ENCODE data around the gene ATP8A1. TPM values are rescaled to one million over a fixed set of nuclear protein-coding genes. Genes with fewer than 3 reads are reported as not detected.

The ATP8A1 gene
- total RNA-seq, 1 experiment from 2014 or later = 14.3 TPM

- TF ChIP-seq, protein P1, sequence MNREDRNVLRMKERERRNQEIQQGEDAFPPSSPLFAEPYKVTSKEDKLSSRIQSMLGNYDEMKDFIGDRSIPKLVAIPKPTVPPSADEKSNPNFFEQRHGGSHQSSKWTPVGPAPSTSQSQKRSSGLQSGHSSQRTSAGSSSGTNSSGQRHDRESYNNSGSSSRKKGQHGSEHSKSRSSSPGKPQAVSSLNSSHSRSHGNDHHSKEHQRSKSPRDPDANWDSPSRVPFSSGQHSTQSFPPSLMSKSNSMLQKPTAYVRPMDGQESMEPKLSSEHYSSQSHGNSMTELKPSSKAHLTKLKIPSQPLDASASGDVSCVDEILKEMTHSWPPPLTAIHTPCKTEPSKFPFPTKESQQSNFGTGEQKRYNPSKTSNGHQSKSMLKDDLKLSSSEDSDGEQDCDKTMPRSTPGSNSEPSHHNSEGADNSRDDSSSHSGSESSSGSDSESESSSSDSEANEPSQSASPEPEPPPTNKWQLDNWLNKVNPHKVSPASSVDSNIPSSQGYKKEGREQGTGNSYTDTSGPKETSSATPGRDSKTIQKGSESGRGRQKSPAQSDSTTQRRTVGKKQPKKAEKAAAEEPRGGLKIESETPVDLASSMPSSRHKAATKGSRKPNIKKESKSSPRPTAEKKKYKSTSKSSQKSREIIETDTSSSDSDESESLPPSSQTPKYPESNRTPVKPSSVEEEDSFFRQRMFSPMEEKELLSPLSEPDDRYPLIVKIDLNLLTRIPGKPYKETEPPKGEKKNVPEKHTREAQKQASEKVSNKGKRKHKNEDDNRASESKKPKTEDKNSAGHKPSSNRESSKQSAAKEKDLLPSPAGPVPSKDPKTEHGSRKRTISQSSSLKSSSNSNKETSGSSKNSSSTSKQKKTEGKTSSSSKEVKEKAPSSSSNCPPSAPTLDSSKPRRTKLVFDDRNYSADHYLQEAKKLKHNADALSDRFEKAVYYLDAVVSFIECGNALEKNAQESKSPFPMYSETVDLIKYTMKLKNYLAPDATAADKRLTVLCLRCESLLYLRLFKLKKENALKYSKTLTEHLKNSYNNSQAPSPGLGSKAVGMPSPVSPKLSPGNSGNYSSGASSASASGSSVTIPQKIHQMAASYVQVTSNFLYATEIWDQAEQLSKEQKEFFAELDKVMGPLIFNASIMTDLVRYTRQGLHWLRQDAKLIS (CRISPR knock-in tag; IDR thresholded peaks at IDR 0.05; ENCODE audit: borderline replicate concordance) = no peak
- no peak for TF ChIP-seq ETV6 (CRISPR knock-in tag; IDR thresholded peaks at IDR 0.05)
- TF ChIP-seq NR2C2 (CRISPR knock-in tag; IDR thresholded peaks at IDR 0.05) = no peak
- TF ChIP-seq ERG (CRISPR knock-in tag; IDR thresholded peaks at IDR 0.05) = no peak
- no peak for TF ChIP-seq RELA (CRISPR knock-in tag; IDR thresholded peaks at IDR 0.05; ENCODE audit: borderline replicate concordance)
- TF ChIP-seq E2F5 (CRISPR knock-in tag; IDR thresholded peaks at IDR 0.05) = no peak
- TF ChIP-seq, protein P2, sequence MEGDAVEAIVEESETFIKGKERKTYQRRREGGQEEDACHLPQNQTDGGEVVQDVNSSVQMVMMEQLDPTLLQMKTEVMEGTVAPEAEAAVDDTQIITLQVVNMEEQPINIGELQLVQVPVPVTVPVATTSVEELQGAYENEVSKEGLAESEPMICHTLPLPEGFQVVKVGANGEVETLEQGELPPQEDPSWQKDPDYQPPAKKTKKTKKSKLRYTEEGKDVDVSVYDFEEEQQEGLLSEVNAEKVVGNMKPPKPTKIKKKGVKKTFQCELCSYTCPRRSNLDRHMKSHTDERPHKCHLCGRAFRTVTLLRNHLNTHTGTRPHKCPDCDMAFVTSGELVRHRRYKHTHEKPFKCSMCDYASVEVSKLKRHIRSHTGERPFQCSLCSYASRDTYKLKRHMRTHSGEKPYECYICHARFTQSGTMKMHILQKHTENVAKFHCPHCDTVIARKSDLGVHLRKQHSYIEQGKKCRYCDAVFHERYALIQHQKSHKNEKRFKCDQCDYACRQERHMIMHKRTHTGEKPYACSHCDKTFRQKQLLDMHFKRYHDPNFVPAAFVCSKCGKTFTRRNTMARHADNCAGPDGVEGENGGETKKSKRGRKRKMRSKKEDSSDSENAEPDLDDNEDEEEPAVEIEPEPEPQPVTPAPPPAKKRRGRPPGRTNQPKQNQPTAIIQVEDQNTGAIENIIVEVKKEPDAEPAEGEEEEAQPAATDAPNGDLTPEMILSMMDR (IDR thresholded peaks at IDR 0.05) = no peak
- TF ChIP-seq NR1H2 (CRISPR knock-in tag; IDR thresholded peaks at IDR 0.05) = no peak
These were observed 94.9 kb downstream of the ATP8A1 start (continued) for GRCh38 chr4:42562016-42562415.

GRCh38 chr4:42561031-42561430, 95.9 kb downstream of the ATP8A1 start:
- CTCF ChIA-PET = no interaction called here
- no peaks in the 10 kb centered on the region for H3K4me1 Mint-ChIP-seq
- DNase-seq (ENCODE audit: low spot score) = no peak
- no peak overlapping the region for H3K4me3 Mint-ChIP-seq
- H3K27me3 Mint-ChIP-seq (ENCODE audit: low read depth) = no peaks in the 10 kb centered on the region
- peaks cover 20% of the 10 kb centered on the region for H3K36me3 Mint-ChIP-seq
- POLR2A ChIA-PET = no interaction called here
- H3K9me3 Mint-ChIP-seq = peaks cover 5% of the 10 kb centered on the region; the same call in 1 of the 2 replicates
- ATAC-seq = no peak
- no peak overlapping the region for H3K27ac Mint-ChIP-seq
- TF ChIP-seq MXD4 (CRISPR knock-in tag; IDR thresholded peaks at IDR 0.05; ENCODE audit: borderline replicate concordance) (no peak), RORB (CRISPR knock-in tag; IDR thresholded peaks at IDR 0.05) (no peak), GRHL2 (CRISPR knock-in tag; IDR thresholded peaks at IDR 0.05; ENCODE audit: insufficient replicate concordance, severe bottlenecking) (no peak), CREM (CRISPR knock-in tag; IDR thresholded peaks at IDR 0.05) (no peak), KAT7 (CRISPR knock-in tag; IDR thresholded peaks at IDR 0.05; ENCODE audit: borderline replicate concordance) (no peak), ZNF425 (CRISPR knock-in tag; conservative IDR thresholded peaks at IDR 0.05) (no peak), PRDM15 (CRISPR knock-in tag; IDR thresholded peaks at IDR 0.05) (no peak), ZNF423 (CRISPR knock-in tag; IDR thresholded peaks at IDR 0.05) (no peak), USF1 (CRISPR knock-in tag; IDR thresholded peaks at IDR 0.05) (no peak)
- TF ChIP-seq, protein P3, sequence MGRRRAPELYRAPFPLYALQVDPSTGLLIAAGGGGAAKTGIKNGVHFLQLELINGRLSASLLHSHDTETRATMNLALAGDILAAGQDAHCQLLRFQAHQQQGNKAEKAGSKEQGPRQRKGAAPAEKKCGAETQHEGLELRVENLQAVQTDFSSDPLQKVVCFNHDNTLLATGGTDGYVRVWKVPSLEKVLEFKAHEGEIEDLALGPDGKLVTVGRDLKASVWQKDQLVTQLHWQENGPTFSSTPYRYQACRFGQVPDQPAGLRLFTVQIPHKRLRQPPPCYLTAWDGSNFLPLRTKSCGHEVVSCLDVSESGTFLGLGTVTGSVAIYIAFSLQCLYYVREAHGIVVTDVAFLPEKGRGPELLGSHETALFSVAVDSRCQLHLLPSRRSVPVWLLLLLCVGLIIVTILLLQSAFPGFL (CRISPR knock-in tag; IDR thresholded peaks at IDR 0.05; ENCODE audit: borderline replicate concordance) = no peak
- TF ChIP-seq, protein P2 (IDR thresholded peaks at IDR 0.05) = no peak
